GM18502 (cell line): Measurements from ENCODE around the gene SPCS1.
"Not testable (repeated sequence)": the region's sequence is repeated elsewhere in the genome, so short reads cannot be mapped to it uniquely, and the experiment has no call there.

Source experiments
- ATAC-seq: cut with Tn5 transposase; IDR thresholded peaks from one replicate; pipeline ENCODE4 v1.9.1; 2021; ENCODE audit warnings: mild to moderate bottlenecking; ENCODE audit not compliant: unreplicated experiment, poor library complexity

SPCS1 gene

DNA sequence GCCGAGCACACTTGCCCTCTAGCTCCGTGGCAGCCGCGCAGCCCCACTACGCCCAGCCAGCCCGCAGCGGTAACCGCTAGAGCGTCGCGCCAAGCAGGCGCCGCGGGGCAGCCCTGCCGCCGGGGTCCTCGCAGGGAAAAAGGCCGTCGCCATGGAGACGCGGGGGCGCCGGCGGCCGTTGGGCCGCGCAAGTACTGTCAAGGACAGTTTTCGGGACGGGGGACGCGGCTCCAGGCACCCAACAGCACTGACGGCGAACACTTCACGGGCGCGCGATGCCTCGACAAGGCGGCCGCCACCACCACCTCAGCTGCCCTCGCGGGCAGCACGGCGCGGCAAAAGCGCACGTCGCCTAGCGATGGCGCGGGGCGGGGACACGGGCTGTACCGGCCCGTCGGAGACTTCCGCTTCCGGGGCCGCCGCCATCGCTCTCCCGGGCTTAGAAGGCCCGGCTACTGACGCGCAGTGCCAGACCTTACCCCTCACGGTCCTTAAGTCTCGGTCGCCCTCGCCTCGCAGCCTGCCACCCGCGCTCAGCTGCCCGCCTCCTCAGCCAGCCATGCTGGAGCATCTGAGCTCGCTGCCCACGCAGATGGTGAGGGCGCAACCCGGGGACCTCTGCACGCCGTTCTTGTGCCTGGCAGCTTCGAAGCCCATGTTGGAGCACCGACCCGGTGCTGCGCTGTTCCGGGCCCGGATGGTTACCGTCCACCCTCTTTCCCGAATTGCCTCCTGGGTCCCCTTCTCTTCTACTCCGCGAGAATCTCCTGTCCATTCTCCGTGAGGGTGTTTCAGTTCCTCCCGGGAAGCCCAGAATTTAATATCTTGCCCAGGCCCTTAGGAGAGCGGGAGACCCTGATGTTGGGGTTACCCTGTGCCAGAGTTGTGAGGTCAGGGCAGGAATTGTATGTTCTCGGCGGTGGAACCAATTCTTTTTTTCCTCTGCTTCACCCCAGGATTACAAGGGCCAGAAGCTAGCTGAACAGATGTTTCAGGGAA lies at the start of gene SPCS1, which contains the start of gene GLT8D1:
TSS of gene SPCS1 (plus strand) at position 419 of the 999 bp plus-strand sequence. CDS start at position 560, 141 bp downstream.
TSS of gene GLT8D1 (minus strand) at position 104 of the 999 bp plus-strand sequence. CDS start 5,331 bp downstream, outside the sequence.
- ATAC-seq: peak; percentile 79

DNA sequence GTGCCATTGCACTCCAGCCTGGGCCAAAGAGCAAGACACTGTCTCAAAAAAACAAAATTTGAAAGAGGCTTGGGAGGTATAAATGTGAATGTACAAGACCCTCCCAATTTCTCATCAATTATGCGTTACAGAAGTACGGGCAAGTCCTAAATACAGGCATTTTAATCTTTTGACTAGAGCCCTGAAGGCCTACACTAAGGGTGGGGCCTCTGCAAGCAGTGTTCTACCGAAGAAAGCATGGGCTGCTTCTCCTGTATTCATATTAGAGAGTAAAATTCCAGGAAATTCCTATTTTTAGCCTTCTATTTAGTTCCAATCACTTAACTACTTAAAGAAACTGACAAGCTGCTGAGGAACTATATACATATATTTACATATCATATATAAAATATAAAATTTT lies 45.9 kb upstream of the SPCS1 start:
- ATAC-seq: no peak

DNA sequence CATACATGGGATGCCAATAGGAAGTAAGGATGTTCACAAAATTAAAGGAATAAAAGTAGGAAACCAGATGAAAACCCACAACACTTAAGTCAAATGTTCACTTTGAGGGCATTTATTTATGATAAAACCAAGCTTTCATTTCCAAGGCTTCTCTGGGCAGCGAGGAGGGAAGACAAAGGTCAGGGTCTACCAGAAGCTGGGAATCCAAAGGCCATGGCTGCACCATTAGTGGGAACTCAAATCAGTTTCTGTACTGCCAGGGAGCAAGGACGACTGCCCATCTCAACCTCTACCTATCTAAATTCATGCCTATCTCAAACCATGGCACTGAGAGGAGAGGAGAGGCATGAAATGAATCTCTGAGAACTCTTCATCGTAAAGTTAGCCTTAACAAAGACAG lies 42.8 kb upstream of the SPCS1 start:
- no peak for ATAC-seq

DNA sequence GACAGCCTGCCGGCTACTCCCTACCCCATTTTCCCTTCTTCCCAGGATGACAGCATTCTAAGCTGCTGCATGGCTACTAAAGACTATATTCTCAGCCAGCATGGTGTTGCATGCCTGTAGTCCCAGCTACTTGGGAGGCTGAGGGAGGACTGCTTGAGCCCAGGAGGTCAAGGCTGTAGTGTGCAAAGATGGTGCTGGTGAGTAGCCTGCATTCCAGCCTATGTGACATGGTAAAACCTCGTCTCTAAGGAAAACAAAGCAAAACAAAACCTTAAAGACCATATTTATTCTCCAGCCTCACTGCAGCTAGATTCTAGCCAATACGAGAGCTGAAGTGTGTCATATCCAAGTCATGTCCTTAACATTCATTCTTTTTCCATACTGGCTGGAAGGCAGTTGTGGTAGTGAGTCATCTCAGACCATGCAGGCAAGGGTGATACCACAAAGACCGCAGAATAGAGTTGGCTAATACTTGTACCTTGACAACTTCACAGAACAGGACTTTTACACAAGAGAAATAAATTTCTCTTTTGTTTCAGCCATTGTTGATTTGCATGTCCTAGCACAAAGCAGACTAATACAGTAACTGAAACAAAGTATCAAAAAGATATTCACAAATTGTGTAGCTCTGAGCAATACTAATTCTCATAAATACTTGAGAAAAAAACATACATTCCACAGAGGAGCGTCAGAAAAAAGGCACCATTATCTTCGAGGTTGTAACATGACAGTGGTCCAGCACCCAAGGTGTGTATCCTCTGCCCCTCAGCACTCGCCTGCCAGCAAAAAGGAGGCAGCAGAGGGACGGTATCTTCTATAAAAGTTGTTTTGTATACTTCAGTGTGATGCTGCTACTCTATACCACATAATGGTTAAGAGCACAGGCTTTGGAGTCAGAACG lies 35.0 kb upstream of the SPCS1 start:
- peak; percentile 92 for ATAC-seq

DNA sequence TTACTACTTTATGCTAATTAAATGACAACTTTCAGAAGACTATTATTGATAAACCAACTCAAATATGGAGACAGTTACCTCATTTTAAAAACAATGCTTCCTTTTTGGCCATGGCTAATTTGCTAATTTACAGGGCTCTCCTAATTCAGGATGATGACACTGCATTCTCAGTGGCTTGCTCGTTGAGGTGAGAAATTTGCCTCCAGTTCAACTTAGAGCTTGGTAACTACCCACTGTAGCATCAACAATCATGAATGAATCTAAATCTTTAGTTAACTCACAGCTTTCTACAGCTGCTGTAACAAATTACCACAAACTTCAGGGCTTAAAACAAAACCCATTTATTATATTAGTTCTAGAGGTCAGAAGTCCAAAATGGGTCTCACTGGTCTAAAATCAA lies 34.2 kb upstream of the SPCS1 start:
- ATAC-seq: no peak

DNA sequence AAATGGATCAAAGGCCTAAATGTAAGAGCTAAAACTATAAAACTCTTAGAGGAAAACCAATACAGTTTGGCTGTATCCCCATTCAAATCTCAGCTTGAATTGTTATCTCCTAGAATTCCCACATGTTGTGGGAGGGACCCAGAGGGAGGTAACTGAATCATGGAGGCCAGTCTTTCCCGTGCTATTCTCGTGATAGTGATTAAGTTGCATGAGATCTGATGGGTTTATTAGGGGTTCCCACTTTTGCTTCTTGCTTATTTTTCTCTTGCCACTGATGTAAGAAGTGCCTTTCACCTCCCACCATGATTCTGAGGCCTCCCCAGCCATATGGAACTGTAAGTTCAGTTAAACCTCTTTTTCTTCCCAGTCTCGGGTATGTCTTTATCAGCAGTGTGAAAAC lies 29.7 kb upstream of the SPCS1 start:
- ATAC-seq: not testable (repeated sequence)

DNA sequence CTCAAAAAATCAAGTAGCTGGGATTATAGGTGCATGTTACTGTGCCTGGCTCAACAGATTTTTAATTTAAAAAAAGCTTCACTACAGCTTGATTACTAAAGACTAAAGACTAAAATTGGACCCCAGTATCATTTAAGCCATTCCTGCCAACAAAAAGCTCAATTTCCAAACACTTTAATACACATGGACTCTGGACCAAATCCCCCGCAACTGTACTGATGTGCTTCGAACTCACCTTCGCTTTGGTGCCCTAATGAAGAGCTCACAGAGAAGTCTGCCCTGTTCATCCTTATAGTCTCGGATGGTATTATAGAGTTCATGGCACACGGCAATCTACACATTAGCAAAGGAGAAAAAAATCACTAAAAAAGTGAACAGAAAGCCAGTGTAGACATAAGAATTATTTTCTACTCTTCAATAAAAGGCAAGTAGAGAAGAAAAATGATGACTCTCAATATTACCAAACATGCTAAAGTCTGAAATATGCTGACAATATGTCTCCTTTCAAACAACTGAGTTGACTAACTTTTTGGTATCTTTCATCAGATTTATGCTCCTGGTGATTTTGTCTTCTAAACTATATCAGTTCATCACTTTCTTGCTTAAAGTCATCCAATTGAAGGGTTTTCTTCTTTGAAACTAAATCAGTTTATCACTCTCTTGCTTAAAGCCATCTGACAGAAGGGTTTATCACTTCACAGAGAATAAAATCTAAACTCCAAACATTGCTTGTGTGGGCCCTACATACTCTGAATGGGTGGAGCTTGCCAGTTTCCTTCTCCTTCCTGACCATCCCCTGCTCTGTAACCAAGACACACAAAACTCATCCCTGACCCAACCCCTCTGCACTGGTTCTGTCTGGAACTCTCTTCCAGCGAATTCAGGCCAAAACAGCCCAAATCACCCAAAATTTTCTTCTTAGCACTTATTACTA lies 27.4 kb upstream of the SPCS1 start:
- no peak for ATAC-seq

DNA sequence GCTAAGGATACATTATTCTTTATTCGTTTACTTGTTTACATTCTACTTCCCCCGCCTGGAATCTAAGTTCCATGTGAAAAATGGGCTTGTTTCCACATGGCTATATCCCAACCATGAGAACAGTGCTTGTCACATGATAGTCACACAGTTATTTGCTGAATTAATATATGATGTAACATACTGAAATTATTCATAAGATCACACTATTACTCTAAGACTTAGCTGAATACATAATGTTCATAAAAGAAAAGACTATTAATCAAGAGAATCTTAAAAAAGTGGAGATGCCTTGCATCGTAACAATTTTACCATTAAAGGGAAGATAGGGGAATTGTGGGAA lies 26.7 kb upstream of the SPCS1 start:
- no peak for ATAC-seq

DNA sequence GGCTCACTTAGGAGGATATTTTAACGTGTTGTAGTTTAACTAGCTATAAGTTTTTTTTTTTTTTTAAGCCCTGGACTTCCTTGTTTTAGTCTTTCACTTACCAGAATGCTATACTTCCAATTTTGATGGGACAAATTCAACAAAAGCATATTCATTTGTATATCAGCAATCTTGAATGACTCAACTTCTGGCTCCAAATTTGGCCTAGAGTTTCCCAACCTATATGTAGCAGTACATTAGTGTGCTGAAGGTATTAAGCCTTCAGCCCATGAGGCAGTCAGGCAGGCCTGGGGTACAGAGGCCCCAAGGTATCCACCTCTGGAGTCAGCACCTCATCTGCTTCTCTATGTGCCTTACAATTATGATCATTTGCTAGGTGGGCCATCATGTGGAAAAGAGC lies 26.1 kb upstream of the SPCS1 start:
- no peak for ATAC-seq

DNA sequence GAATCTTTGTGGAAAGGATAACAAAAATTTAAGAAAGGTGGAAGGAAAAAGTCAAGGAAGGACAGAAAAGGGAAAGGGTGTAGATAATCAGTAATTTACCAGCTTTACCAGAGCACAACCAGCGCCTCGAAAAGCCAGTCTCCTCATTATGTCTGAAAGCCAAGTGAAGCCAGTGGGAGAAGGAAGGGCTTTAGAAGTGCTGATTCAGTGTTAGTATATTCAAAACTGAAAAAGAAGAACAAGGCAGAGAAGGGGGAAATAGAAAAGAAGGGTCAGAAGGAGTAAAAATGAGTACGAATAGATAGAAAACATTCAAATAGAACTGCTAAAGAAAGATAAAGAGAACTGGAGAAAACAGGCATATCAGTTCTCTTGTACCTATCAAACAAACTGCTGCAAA lies 24.3 kb upstream of the SPCS1 start:
- no peak for ATAC-seq

DNA sequence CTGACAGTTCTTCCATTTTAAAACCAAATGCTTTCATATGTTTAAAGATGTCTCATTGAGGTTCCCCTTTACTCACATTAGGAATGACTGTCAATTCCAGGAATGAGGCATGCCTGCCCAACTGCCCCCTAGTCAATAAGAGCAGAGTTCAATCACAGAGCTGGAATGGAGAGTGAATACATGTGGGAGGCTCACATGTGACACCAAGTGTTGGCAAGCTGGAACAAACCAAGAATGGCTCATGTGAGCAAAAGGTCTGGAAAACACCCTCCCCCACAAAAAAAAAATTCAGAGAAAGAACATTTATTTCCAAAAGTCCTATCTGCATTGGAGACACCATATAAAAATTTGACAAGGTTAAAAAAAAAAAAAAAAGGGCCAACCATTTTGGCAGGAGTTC lies 23.9 kb upstream of the SPCS1 start:
- no peak for ATAC-seq

DNA sequence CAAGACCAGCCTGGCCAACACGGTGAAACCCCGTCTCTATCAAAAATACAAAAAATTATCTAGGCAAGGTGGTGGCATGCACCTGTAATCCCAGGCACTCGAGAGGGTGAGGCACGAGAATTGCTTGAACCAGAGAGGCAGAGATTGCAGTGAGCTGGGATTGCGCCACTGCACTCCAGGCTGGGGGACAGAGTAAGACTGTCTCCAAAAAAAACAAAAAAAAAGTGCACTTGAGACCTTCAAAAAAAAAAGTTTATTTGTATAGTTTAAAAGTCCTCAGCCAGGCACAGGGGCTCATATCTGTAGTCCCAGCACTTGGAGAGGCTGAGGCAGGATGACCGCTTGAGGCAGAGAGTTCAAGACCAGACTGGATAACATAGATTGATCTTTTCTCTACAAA lies 22.3 kb upstream of the SPCS1 start:
- ATAC-seq: no peak

DNA sequence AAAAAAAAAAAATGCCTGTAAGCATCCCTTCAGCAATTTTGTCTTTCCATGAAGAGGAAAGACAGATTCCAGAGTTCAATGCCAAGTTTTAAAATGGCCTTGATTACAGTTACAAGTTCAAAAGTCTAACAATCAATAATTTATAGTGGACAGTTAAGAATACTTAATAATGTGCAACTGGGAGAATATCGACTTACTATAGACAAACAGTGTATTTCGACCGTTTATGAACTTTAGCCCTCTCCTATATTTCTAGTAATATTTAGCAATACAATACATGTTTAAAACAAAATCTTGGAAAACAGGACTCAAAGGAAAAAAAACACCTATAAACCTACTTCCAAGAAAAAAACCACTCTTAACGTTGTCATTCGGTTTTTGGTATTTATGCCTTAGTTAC lies 21.7 kb upstream of the SPCS1 start:
- no peak for ATAC-seq

DNA sequence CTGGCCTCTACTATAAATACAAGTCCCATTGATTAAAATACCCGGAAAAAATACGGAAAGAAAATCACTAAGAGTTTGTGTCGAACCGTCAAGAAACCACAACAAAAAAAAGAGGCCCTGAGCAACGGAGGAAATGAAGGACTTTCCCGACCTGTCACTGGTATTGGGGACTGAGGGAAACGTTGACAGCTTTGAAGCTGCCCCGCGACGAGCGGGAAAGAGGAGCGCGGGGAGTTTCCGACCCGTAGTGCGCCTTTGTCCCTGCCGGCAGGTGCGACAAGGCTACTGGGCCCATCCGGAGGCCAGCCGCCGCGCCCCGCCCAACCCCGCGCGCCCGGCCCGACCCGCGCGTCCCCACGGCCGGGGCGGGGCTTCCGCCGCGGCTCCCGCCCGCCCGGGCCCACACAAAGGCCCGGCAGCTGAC lies 20.6 kb upstream of the SPCS1 start:
- ATAC-seq: peak; percentile 75

DNA sequence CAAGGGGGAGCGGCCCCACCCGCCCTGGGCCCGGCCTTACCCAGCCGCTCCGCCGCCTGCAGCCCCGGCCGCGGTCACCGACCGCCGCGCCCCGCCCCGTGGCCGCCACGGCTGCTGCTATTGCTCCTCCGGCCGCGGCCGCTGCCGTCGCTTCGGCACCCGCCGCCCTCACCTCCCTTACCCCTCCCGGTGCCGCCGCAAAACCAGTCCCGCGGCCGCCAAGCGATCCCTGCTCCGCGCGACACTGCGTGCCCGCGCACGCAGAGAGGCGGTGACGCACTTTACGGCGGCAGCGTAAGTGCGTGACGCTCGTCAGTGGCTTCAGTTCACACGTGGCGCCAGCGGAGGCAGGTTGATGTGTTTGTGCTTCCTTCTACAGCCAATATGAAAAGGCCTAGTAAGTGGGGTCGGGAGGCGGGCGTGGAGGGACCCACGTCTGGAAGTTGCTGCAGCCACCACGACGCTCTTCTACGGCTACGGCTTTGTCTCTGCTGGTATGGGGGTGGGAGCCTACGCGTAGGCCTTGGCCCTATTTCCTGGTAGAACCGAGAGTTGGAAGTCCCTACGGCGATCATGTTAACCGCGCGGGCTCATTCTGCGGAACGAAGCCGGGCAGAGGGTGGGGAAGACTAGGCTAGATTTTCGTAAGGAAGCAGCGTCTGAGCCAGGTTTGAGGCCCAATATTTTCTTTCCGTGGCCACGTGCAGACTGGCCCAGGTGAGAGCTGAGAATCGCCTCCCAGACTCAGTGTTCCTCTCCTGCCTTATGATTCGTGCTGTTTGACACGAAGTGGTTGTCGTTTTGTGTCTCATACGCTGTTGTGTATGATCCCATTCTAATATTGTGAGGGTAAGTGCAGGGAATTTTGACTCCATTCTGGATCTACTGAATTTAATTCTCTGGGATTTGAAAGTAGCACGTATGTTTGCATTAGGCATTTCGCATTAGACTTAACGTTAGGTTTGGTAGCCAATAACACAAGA lies 19.9 kb upstream of the SPCS1 start, which contains the start of the genes GNL3 and PBRM1:
TSS of gene GNL3 (plus strand) at position 324 of the 983 bp plus-strand sequence. CDS start at position 385, 61 bp downstream.
TSS of gene PBRM1 (minus strand) at position 205 of the 983 bp plus-strand sequence.
- peak; percentile 77 for ATAC-seq

DNA sequence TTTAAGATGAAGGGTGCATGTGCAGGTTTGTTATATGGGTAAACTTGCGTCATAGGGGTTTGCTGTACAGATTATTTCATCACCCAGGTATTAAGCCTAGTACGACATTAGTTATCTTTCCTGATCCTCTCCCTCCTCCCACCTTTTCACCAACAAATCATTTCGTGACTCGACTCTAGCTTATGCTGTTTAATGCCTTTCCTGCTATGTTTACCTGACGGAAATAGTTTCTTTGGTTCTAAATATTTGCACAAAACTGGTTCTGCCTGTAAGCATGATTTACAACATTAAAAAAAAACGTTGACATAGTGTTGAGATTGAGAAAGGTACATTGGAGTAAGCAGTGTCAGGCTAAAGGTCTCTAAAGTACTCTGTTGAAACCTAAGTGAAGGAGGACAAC lies 17.6 kb upstream of the SPCS1 start:
- no peak for ATAC-seq

DNA sequence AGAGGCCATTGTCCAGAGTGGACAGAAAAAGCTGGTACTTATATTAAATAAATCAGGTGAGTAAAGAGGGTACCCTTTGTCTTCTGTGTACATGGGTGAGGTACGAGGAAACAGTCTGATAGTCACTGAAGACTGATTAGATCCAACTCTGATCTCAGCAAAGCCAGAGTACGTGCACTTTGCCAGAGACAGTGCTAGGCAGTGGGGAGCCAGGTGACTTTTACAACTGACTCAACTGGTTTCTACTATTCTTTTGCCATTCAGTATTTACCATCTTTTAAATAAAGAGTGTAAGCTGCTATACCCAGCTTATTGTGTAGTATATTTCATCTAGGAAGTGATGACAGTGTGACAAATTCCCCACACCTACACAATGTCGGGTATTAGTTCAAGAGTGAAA lies 16.8 kb upstream of the SPCS1 start:
- ATAC-seq: no peak

DNA sequence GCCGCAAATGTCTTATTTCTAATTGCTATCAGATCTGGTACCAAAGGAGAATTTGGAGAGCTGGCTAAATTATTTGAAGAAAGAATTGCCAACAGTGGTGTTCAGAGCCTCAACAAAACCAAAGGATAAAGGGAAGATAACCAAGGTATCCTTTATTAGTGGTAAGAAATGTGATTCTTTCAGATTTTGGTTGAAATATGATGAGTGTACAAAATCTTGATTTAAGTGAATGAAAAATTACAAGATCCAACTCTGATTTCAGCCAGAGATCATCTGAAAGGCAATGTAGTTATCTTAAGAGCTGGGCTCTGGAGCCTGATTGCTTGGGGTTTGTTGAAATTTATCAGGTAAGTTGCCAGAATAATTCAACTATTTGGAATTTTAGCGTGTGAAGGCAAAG lies 15.3 kb upstream of the SPCS1 start:
- no peak for ATAC-seq

DNA sequence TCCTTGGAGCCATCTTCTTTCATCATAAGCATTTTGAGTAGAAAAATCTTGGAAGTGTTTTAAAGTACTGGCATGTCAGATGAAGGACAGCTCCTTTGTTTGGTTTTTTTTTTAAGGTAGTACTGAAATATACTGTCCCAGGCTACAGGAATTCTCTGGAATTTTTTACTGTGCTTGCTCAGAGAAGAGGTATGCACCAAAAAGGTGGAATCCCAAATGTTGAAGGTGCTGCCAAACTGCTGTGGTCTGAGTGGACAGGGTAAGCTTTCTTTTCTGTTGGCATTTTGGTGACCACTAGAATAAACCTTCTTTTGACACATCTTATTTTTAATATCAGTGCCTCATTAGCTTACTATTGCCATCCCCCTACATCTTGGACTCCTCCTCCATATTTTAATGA lies 12.8 kb upstream of the SPCS1 start:
- no peak for ATAC-seq
